GM12878 (cell line): ENCODE data around the gene MXI1. TPM values are rescaled to one million over a fixed set of nuclear protein-coding genes. Genes with fewer than 3 reads are reported as not detected.

Experiments used
- ATAC-seq: fragments of 200-7000 bp; cut with Tn5 transposase; 3 replicates; pipeline ENCODE4 v1.9.1; 2020; ENCODE audit warnings: mild to moderate bottlenecking, moderate library complexity
- BruUV-seq: library from RNA; stranded (reverse); fragments of 400-500 nt; replicated peaks from 2 replicates; lab custom pipeline; 2021; lab: Mats Ljungman, UMichigan
- CTCF ChIA-PET: fragments of 300-600 bp; sonication (Branson Sonifier 250); formaldehyde crosslinking; extraction: SDS; loops from one replicate; lab custom pipeline; 2021; ENCODE audit warnings: inconsistent platforms; lab: Yijun Ruan, JAX
- POLR2A ChIA-PET: fragments of 350-600 bp; formaldehyde crosslinking; extraction: SDS; loops from one replicate; lab custom pipeline; 2021; ENCODE audit warnings: inconsistent platforms; lab: Charles Lee
- RAD21 ChIA-PET: fragments of 300-600 bp; sonication (Branson Sonifier 250); formaldehyde crosslinking; loops from one replicate; lab custom pipeline; 2023; ENCODE audit warnings: antibody characterized with exemption; ENCODE audit not compliant: unreplicated experiment; lab: Charles Lee
- SMC1A ChIA-PET: fragments of 300-600 bp; sonication (Branson Sonifier 250); formaldehyde crosslinking; loops from one replicate; lab custom pipeline; 2023; ENCODE audit not compliant: unreplicated experiment, uncharacterized antibody; lab: Charles Lee
- DNase-seq: peaks from one replicate; pipeline ENCODE4 v3.0.0-alpha.2; 2011; ENCODE audit warnings: low read depth, low spot score
- FAIRE-seq: peaks from 3 replicates; lab custom pipeline; 2011; peaks lifted over from hg19 to GRCh38; lab: Jason Lieb, UNC
- H2AFZ ChIP-seq: 2 replicates; pipeline ENCODE4 v1.6.0; 2011; ENCODE audit warnings: low read depth, low read length, control low read depth; ENCODE audit not compliant: control insufficient read depth
- H3K27ac ChIP-seq: 2 replicates; pipeline ENCODE4 v1.5.1; 2011; ENCODE audit warnings: control low read depth; ENCODE audit not compliant: control insufficient read depth, insufficient read depth
- H3K27me3 ChIP-seq, 2 experiments: replicated peaks in 1 of 2; 2 replicates each; pipeline versions ENCODE4 v1.6.0 to v1.6.1; 2011; ENCODE audit warnings: low read length in 1 of 2; ENCODE audit not compliant: control insufficient read depth in 2 of 2, insufficient read depth in 2 of 2
- H3K36me3 ChIP-seq, 2 experiments: 2 replicates each; pipeline ENCODE4 v1.5.1; 2011; ENCODE audit warnings: low read length in 1 of 2; ENCODE audit not compliant: control insufficient read depth in 2 of 2, insufficient read depth in 2 of 2
- H3K4me1 ChIP-seq: 2 replicates; pipeline ENCODE4 v1.6.1; 2011; ENCODE audit warnings: mild to moderate bottlenecking, low read length, moderate library complexity, mixed read lengths; ENCODE audit not compliant: control insufficient read depth, insufficient read depth
- H3K4me2 ChIP-seq: 2 replicates; pipeline ENCODE4 v1.6.0; 2011; ENCODE audit warnings: control low read depth; ENCODE audit not compliant: control insufficient read depth, insufficient read depth
- H3K4me3 ChIP-seq: fragments of 200-600 bp; sonication (generic); 2 replicates; pipeline ENCODE4 v1.5.1; 2016
- H3K79me2 ChIP-seq: 2 replicates; pipeline ENCODE4 v1.6.0; 2011; ENCODE audit warnings: low read length; ENCODE audit not compliant: control insufficient read depth, insufficient read depth
- H3K9ac ChIP-seq: 2 replicates; pipeline ENCODE4 v1.8.0; 2011; ENCODE audit warnings: low read length, control low read depth, mixed read lengths; ENCODE audit not compliant: control insufficient read depth, insufficient read depth
- H3K9me3 ChIP-seq: replicated peaks from 3 replicates; pipeline ENCODE4 v1.5.1; 2011; ENCODE audit warnings: mild to moderate bottlenecking, low read length; ENCODE audit not compliant: control insufficient read depth, insufficient read depth
- H4K20me1 ChIP-seq: 2 replicates; pipeline ENCODE4 v1.6.0; 2011; ENCODE audit not compliant: control insufficient read depth, insufficient read depth
- BHLHE40 ChIP-seq, 2 experiments: fragments of 450-650 bp in 1 of 2; IDR thresholded peaks; 2 replicates each; pipeline ENCODE4 v1.6.1; 2011 to 2017; ENCODE audit warnings: low read depth in 2 of 2, borderline replicate concordance in 1 of 2, improper control_type of control experiment in 1 of 2, low read length in 1 of 2, mild to moderate bottlenecking in 1 of 2
- CHD4 ChIP-seq: fragments of 200-600 bp; sonication (generic); IDR thresholded peaks from 2 replicates; pipeline ENCODE4 v1.6.1; 2016; ENCODE audit warnings: mild to moderate bottlenecking
- GABPA ChIP-seq: IDR thresholded peaks from 2 replicates; pipeline ENCODE4 v1.6.1; 2014; ENCODE audit warnings: antibody characterized with exemption, low read depth, mild to moderate bottlenecking, inconsistent platforms
- GATAD2B ChIP-seq: fragments of 450-650 bp; conservative IDR thresholded peaks from 2 replicates; pipeline ENCODE4 v1.6.1; 2017; ENCODE audit warnings: low read depth, mild to moderate bottlenecking, moderate library complexity
- JUNB ChIP-seq: IDR thresholded peaks from 2 replicates; pipeline ENCODE4 v1.6.1; 2016; ENCODE audit warnings: antibody characterized with exemption, mild to moderate bottlenecking
- JUND ChIP-seq: IDR thresholded peaks from 2 replicates; pipeline ENCODE4 v1.6.1; 2012; ENCODE audit warnings: low read depth, mild to moderate bottlenecking, low read length, improper control_type of control experiment, moderate library complexity
- MEF2A ChIP-seq: IDR thresholded peaks from 2 replicates; pipeline ENCODE4 v1.6.1; 2011; ENCODE audit warnings: low read depth, mild to moderate bottlenecking, low read length, moderate library complexity; ENCODE audit not compliant: insufficient read depth
- NFXL1 ChIP-seq: fragments of 450-650 bp; IDR thresholded peaks from 2 replicates; pipeline ENCODE4 v1.6.1; 2017; ENCODE audit warnings: antibody characterized with exemption, mild to moderate bottlenecking, borderline replicate concordance
- NR2C1 ChIP-seq: fragments of 450-650 bp; IDR thresholded peaks from 2 replicates; pipeline ENCODE4 v1.6.1; 2017; ENCODE audit warnings: antibody characterized with exemption, mild to moderate bottlenecking, moderate library complexity
- POLR2AphosphoS2 ChIP-seq: IDR thresholded peaks from 2 replicates; pipeline ENCODE4 v1.6.1; 2011; ENCODE audit warnings: low read depth, mild to moderate bottlenecking, low read length, improper control_type of control experiment, moderate library complexity
- YY1 ChIP-seq: IDR thresholded peaks from 2 replicates; pipeline ENCODE4 v1.6.1; 2011; ENCODE audit warnings: low read depth, mild to moderate bottlenecking, low read length
- WGBS: methylation state at CpG from one replicate; pipeline ENCODE4 v1.1.6; 2016; ENCODE audit warnings: low lambda C conversion rate; ENCODE audit not compliant: insufficient replicate concordance, insufficient coverage; ENCODE audit errors: missing lambda C conversion rate; 5-methylcytosine and 5-hydroxymethylcytosine counted together
- in situ Hi-C: fragments of 300-500 bp; cut with MboI; formaldehyde crosslinking; loops from 9 replicates; pipeline ENCODE4 v1.14.3; 2018; ENCODE audit warnings: mixed read lengths
- intact Hi-C: fragments of 100-400 bp; cut with micrococcal nuclease; formaldehyde crosslinking; loops from one replicate; pipeline ENCODE4 v1.14.2; 2022; ENCODE audit not compliant: unreplicated experiment
- polyA plus RNA-seq, 11 experiments: library from polyadenylated mRNA; depleted of rRNA in 4 of 11; unstranded in 6 of 11; stranded (reverse) in 5 of 11; fragments of >200 nt; fragmentation: Nextera tagmentation in 4 of 11; fragmentation: Illumina TruSeq in 1 of 11; extraction: Ambion mirVana in 4 of 11; extraction: Trizol in 1 of 11; gene quantifications; 1 replicate in 1 of 11; 2 replicates in 10 of 11; pipeline versions ENCODE4 v1.2.1 to v1.2.3, GENCODE V29; 2011 to 2016; ENCODE audit warnings: inconsistent platforms in 2 of 11, missing spikeins in 2 of 11, low read depth in 1 of 11
- total RNA-seq, 4 experiments: library from RNA; depleted of rRNA in 3 of 4; stranded (reverse); fragments of >200 nt in 3 of 4; fragmentation: Illumina TruSeq in 1 of 4; extraction: Trizol in 1 of 4; gene quantifications; 2 replicates each; pipeline versions ENCODE4 v1.2.1 to v1.2.3, GENCODE V29; 2013 to 2021
- TF ChIP-seq, protein P1 (sequence below): IDR thresholded peaks from 2 replicates; pipeline ENCODE4 v1.6.1; 2012; ENCODE audit warnings: low read depth, low read length, improper control_type of control experiment

MXI1 gene
- total and polyA plus RNA-seq, 10 of the 15 experiments (the other 5 are each of a cell fraction or from before 2014, with no cell fraction given) = 0.23 to 8.0 (median 0.41) TPM

DNA sequence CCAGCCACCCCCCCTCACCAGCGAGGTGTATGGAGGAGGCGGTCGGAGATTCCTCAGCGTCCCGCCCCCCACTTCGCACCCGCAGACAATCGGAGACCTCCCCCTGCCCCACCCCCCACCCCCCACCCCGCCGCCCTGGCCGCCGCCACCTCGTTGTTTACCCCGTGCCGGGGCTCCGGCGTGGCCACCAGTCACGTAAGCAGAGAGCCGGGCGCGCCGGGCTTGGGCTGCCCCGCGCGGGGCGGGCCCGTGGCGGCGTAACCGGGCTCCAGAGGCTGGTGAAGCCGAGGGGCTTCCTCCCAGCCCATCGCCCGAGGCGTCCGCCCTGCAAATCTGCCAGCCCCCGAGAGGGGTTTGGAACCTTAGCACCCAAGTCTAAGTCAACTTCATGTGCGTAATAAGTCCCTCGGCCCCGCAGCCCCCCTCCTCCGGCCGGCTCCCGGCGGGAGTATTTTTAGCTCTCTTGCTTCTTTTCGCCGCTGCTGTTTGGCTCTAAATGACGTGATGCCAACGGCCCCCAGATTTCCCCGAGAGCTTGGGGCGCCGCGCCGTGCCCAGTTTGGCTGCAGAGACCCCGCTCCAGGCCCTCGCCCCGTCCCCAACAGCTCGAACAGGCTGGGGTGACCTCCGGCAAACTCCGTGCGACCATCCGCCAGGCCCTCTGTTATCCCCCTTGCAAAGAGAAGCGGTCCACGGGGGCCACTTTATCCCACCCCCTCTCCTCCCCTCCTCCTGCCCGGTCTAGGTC, 2.7 kb downstream of the MXI1 start:
- no peaks in the 10 kb centered on the region; the same call in 1 of the 2 replicates for H3K79me2 ChIP-seq
- TF ChIP-seq POLR2AphosphoS2 = peak; percentile 33; the same call in 1 of the 2 replicates
- no peak for TF ChIP-seq NFXL1
- no peak for TF ChIP-seq NR2C1
- peak; percentile 61 to 82; a peak in 3 of 4 replicates for TF ChIP-seq BHLHE40 (IDR thresholded peaks at IDR 0.05; ENCODE audit: borderline replicate concordance in 1 of 2, low read depth in 2 of 2, low read length in 1 of 2)
- 0 out of 2 replicates have a peak, but pooled peaks have one; percentile 57 for TF ChIP-seq GATAD2B
- TF ChIP-seq YY1 = 0 out of 2 replicates have a peak, but pooled peaks have one; percentile 13
- TF ChIP-seq, protein P1, sequence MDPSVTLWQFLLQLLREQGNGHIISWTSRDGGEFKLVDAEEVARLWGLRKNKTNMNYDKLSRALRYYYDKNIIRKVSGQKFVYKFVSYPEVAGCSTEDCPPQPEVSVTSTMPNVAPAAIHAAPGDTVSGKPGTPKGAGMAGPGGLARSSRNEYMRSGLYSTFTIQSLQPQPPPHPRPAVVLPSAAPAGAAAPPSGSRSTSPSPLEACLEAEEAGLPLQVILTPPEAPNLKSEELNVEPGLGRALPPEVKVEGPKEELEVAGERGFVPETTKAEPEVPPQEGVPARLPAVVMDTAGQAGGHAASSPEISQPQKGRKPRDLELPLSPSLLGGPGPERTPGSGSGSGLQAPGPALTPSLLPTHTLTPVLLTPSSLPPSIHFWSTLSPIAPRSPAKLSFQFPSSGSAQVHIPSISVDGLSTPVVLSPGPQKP = no peak
- TF ChIP-seq JUND = no peak
- no peak for TF ChIP-seq JUNB
- TF ChIP-seq CHD4 = no peak
- 0 out of 2 replicates have a peak, but pooled peaks have one; percentile 15 for TF ChIP-seq MEF2A
- no peak for TF ChIP-seq GABPA
- TF ChIP-seq, all 136 proteins: peak for 5
- Histone ChIP-seq H3K27ac (no peak overlapping the region), H3K9ac (peak overlapping the region; percentile 47), H4K20me1 (no peaks in the 10 kb centered on the region), H3K27me3 (peaks cover 4 to 6% of the 10 kb centered on the region in 2 experiments; a peak in 3 of 4 replicates), H3K4me3 (peak overlapping the region; percentile 79), H3K9me3 (no peaks in the 10 kb centered on the region), H3K36me3 (no peaks in the 10 kb centered on the region), H3K4me1 (peaks cover 18% of the 10 kb centered on the region), H2AFZ (peak overlapping the region; percentile 85), H3K4me2 (peak overlapping the region; percentile 99)
- intact Hi-C loops (loop anchor here (2.0 to 5.0 kb wide), 2 partner anchors 69 to 73 kb away; no protein-coding TSS in a partner anchor), in situ Hi-C loops (no loop called here)
- FAIRE-seq = no peak
- DNase-seq = no peak
- ChIA-PET RAD21 (interaction anchor here (0.6 to 4.4 kb wide), 8 partner anchors 19 to 867 kb away, joined by 3 to 34 read pairs (median 4); no protein-coding TSS in a partner anchor), POLR2A (interaction anchor here (0.6 to 2.0 kb wide), 6 partner anchors 10 to 121 kb away, joined by 3 to 10 read pairs (median 6); no protein-coding TSS in a partner anchor), SMC1A (interaction anchor here (0.7 to 8.8 kb wide), 9 partner anchors 12 to 191 kb away, joined by 3 to 67 read pairs (median 6); no protein-coding TSS in a partner anchor), CTCF (interaction anchor here (0.6 to 11.0 kb wide), 12 partner anchors 10 to 79 kb away, joined by 3 to 62 read pairs (median 6); no protein-coding TSS in a partner anchor)
- 2% methylated on average over 27 of the region's 63 CpGs for whole genome bisulfite sequencing
- peak; percentile 42 for ATAC-seq
- no TSS peak for BruUV-seq
